ENCODE data around the gene ZDHHC11. TPM values are rescaled to one million over a fixed set of nuclear protein-coding genes. Genes with fewer than 3 reads are reported as not detected.

ZDHHC11 gene
- total and polyA plus RNA-seq, 2 experiments from 2014 or later, result 8.0 to 29.1 TPM

- TF ChIP-seq REST (IDR thresholded peaks at IDR 0.05; ENCODE audit: unreplicated experiment), result no peak
Measured at GRCh38 chr5:888638-889035, 37.9 kb upstream of the ZDHHC11 start (continued).

GRCh38 chr5:887947-888637 lies 37.3 kb upstream of the ZDHHC11 start:
- H3K79me2 ChIP-seq (replicated peaks; ENCODE audit: insufficient read depth), result peaks cover 82% of the 10 kb centered on the region
- H3K4me1 ChIP-seq (ENCODE audit: insufficient read depth), result peaks cover 10% of the 10 kb centered on the region; the same call in 1 of the 2 replicates
- H3K9me2 ChIP-seq (ENCODE audit: insufficient read depth), result no peaks in the 10 kb centered on the region
- no peak overlapping the region for H3K4me3 ChIP-seq
- Mint-ChIP-seq H3K9me3 (peaks cover under 1% of the 10 kb centered on the region; the same call in 1 of the 3 replicates), H3K4me1 (peaks cover 9% of the 10 kb centered on the region), H3K36me3 (ENCODE audit: low read depth) (peaks cover 89% of the 10 kb centered on the region), H3K4me3 (no peak overlapping the region), H3K27ac (no peak overlapping the region), H3K27me3 (ENCODE audit: insufficient read depth, low read depth, poor library complexity) (peaks cover 10% of the 10 kb centered on the region)
- peaks cover 12% of the 10 kb centered on the region; the same call in 1 of the 2 replicates for H3F3A ChIP-seq (replicated peaks; ENCODE audit: low read depth)
- DNase-seq (ENCODE audit: low spot score) (no peak), ATAC-seq (no peak)
- H3K27me3 ChIP-seq (ENCODE audit: insufficient read depth), result no peaks in the 10 kb centered on the region
- peaks cover 58% of the 10 kb centered on the region for H3K36me3 ChIP-seq (ENCODE audit: insufficient read depth)
- H3K27ac ChIP-seq (ENCODE audit: low read depth), result no peak overlapping the region
- TF ChIP-seq CREB1 (CRISPR knock-in tag; IDR thresholded peaks at IDR 0.05; ENCODE audit: low read depth) (no peak), JUNB (IDR thresholded peaks at IDR 0.05; ENCODE audit: unreplicated experiment) (no peak), REST (IDR thresholded peaks at IDR 0.05; ENCODE audit: unreplicated experiment) (no peak), ETS1 (IDR thresholded peaks at IDR 0.05) (no peak), NANOG (IDR thresholded peaks at IDR 0.05; ENCODE audit: borderline replicate concordance) (no peak)
- H2AFZ ChIP-seq, result no peak overlapping the region
- H3K4me2 ChIP-seq, result no peak overlapping the region
- H4K20me1 ChIP-seq (replicated peaks; ENCODE audit: insufficient read depth), result peaks cover 34% of the 10 kb centered on the region
